ENCODE measurements around the gene GCK.
"Not testable (repeated sequence)": the region's sequence is repeated elsewhere in the genome, so short reads cannot be mapped to it uniquely, and the experiment has no call there.

GCK gene

DNA sequence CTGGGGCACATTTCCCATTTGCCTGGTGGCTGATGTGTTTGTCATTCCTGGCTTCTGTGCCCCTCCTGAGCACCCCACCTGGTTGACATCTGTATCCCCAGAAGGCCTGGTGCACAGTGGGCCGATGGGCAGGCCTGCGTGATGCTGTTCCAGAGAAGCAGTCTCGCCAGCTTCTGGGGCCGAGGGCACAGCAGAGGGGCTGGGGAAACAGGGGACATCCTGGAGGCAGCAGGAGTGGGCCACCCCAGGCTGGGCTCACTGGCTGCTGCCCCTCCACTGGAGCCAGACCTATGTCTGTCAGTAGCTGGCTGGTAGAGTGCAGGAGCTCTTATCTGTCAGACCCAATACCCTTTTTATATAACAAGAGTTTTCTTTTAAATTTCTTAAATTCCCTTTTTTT, 47.2 kb downstream of the GCK start:
- DNase-seq (ENCODE audit: low read depth in 2 of 2): no peak

DNA sequence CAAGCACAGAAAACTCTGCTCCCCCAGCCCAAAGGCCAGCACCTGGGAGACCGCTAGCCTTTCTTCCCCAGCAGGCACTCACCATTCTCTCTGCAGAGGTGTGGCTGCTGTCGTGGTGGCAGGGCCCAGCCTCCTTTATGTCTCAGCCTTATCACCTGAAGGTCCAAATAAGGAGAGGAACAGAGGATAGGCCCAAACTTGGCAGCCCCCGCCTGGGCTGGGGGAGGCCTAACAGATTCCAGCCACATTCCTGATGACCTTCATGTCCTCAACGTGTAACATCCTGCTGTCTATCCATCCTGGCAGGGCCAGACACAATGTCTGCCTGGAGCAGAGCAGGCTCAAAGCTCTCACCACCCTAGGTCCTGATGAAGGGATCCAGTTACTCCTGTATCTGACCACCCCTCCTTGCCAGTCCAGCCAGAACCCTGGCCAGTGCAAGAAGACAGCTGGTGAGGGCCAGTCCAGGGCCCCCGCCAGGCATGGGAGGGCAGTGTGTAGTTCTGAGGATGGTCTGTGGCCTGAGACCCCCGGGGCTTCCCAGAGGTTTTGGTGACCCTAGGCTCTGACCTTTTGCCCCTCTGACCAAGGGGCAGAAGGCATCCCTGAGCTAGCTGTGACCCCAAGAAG, 47.9 kb downstream of the GCK start, which contains the start of gene MYL7:
TSS of gene MYL7 (minus strand) at position 112 of the 630 bp plus-strand sequence. CDS start at position 85, 27 bp downstream.
- no peak for DNase-seq (ENCODE audit: low read depth in 2 of 2)

DNA sequence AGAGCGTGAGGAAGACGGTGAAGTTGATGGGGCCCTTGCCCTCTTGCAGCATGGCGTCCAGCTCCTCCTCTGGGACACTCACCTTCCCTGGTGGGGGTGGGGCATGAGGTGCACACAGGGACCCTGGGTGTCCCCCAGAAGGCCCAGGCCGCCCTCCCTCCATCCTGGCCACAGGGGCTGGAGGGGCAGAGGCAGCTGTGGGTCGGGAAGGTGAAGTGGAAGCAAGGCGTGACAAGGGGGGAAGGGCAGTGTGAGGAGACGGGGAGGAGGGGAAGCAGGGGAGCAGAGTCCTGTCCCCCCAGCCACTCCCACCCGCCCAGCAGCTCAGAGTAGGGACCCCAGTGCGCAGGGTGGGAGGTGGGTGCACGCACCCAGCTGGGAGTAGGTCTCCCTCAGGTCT, 48.9 kb downstream of the GCK start:
- DNase-seq (ENCODE audit: low read depth in 2 of 2): no peak

DNA sequence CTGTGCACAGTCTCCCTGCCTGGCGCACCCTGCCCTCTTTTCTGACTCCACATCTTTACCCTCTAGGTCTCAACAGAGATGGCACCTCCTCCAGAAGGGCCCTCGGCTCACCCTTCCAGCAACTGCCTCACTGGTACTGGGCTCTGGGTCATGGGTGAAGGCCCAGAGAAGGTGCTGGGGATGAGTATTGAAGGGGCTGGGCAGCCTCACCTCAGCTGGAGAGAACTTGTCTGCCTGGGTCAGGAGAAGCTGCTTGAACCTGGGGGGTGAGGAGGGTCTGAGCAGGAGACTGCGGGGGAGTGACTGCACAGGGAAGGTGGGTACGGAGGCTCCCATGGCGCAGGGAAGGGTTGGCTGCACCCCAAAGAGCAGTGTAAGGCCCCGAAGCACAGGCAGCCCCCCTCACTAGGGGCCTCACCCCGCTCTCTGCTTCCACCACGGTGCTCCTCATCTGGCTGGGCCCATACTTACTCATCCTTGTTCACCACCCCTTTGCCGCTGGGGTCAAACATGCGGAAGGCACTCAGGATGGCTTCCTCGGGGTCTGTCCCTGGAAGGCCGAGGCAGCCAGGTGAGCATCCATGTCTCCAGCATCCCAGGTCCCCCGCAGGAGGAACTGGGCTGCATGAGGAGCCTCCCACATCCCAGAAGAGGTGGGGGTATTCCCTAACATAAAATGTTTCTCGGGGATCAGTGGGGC, 49.8 kb downstream of the GCK start:
- no peak for DNase-seq (ENCODE audit: low read depth in 2 of 2)

DNA sequence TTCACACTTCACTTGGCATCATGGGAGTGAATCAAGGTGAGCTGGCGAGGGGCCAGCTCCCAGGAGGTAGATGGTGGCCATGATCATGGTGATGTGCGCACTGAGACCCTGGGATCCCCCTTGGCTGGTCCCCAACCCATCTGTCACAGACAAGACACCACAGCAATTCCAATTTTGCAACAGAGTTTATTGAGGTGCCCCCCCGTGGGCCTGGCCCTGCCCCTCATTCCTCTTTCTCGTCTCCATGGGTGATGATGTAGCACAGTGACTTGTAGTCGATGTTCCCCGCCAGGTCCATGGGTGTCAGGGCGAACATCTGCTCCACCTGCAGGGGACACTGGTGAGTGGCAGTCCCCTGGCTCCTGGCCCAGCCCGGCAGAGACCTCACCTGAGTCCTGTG, 50.5 kb downstream of the GCK start:
- no peak for DNase-seq (ENCODE audit: low read depth in 2 of 2)

DNA sequence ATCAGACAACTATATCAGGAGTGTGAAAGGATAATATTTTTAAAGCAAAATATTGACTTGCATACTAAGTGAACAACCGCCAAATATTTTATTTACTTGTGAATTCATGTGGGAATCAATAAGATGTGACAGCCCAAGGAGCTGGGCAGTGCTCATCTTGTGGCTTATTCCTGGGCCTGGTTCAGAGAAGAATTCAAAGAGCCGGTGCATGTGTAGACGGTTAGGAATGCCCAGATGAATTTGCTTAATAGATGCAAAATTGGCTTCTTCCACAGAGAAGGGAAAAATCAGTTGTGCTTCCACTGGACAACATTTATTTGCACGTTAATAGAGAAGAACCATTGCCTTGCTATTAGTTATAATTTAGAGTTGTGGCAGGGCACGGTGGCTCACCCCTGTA, 52.5 kb downstream of the GCK start:
- no peak for DNase-seq (ENCODE audit: low read depth in 2 of 2)

DNA sequence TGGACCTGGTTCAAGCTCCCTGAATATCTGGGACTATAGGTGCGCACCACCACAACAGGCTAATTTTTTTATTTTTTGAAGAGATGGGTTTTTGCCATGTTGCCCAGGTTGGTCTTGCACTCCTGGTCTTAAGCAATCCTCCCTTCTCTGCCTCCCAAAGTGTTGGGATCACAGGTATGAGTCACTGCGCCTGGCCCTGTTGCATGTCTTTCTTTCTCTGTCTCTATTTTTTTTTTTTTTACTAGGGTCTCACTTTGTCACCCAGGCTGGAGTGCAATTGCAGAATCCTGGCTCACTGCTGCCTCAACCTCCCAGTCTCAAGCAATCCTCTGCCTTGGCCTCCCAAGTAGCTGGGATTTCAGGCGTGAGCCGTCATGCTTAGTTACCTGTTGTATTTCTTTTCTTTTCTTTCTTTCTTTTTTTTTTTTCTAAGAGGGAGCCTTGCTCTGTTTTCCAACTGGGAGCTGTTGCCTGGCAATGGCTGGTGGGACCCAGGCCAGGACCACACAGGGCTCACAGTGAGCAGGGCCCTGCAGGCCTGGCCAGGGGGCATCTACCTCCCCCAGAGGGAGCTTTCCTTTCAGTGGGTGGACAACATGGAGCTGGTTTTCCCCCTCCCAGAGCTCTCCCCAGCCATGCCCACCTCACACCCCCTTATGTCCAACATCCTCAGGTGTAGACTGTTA, 54.2 kb downstream of the GCK start:
- no peak for DNase-seq (ENCODE audit: low read depth in 2 of 2)

DNA sequence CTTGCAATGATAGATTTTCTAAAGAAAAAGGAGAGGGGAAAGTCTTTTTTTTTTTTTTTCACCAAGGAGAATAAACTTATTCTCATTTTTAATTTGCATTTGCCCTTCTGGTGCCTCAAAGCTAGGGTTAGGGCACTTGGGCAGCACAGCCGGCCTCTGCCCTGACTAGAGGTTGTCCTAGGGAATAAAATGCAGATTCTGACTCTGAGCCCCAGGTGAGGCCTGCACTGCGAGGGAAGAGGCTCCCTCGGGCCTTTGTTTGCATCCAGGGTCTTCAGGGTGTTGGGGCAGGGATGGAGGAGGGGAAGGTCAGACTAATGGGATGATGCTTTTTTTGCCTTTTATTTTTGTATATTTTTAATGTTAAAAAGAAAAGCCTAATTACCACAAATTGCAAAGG, 55.9 kb downstream of the GCK start:
- no peak for DNase-seq (ENCODE audit: low read depth in 2 of 2)

DNA sequence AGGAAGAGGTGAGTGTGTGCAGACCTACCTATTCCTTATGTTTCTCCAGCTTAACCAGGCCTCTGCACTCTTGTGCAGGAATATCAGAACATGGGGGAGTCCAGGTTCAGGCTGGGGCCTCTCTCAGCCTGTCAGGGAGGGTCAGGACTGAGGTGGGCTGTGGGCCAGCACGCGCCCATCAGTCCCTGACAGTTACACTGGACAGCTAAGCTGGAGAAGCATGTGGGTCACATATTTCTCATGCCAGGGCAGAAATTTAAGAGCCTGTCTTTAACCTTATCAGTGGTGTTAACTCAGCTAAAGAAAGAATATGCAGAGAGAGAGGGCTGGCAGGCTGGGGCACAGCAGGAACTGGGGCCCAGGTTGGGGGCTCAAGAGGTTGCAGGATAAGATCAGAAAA, 57.2 kb downstream of the GCK start:
- DNase-seq (ENCODE audit: low read depth in 2 of 2): no peak

DNA sequence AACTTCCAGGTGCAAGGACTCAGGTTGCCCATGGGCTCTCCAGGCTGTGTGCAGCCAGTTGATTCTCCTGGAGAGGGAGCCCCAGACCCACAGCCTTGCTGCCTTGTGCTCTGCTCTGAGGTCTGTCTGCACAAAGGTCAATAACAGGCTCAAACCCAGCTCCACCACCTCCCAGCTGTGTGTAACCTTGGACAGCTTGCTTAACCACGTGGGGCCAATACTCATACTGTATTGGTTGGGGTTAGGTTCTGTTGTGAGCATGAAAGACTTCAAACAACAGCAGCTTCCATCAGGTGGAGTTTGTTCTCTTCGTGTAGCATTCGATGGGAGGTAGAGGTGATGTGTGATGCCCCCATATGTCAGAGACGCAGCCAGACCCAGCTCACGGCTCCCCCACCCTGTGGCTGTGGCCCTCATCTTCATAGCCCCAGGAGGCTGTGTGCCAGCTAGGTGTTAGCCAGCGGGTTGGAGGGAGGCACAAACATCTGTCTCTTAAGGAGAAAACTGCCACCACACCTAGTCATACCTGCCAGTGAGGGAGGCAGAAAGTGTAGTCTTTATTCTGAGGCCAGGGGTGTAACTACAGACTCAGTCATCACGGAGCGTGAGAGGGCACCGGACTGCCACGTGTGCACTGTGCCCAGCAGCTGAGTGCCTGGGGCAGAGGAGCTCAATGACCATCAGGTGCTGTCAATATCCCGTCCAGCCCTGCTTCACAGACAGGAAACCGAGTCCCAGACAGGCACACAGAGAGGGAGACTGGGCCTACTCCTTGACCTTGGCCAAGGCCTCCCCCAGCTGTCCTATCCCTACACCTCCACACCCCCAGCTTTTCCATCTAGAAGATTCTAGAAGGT, 57.8 kb downstream of the GCK start:
- DNase-seq (ENCODE audit: low read depth in 2 of 2): no peak

DNA sequence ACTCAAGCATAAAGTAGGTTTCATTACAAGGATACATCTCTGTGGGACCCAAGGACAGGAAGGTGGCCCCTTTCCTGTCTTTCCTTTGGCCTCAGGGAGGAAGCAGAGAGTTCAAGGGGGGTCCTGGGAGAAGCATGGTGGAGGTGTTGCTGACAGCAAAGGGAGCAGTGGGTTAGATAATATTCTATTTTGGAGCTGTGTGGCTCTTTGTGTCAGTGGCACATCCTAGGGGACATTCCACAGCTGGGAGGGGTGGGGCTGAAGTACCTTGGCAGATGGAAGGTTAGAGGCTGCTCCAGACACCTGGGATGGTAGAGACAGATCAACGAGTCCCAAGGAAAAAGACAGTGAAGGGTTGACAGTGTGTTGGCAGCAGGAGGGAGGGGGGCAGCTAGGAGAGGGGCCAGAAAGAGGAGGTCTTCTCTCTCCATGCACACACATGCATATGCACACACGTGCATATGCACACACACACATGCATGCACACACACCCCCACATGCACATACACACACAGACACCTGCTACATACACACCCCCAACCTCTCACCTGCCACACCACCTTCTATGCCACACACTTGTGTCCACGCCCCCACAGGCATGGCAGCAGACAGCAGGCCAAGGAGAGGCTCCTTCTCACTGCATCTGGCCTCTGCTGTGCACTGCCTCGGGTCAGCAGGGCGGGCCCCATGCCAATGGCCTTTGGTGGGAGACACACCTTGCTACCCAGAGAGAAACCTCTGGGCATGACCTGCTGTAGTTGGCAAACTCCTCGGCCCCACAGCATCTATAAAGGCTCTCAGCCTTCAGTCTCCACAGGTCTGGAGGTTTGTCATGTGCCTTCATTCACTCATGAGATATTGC, 60.3 kb downstream of the GCK start:
- no peak for DNase-seq (ENCODE audit: low read depth in 2 of 2)

DNA sequence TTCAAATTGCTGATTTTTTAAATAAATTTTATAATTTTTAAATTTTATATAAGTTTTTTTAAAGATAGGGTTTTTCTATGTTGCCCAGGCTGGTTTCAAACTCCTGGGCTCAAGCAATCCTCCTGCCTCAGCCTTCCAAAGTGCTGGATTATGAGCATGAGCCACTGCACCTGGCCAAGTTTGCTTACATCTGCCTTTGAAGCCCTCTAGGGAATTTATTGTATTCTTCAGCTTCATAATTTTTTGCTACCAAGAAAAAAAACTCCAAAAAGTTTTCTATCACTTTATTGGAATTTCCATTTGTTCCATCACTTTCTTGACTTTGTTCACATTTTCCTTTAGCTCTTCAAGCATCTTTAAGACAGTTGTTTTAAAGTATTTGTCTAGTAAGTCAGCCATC, 62.1 kb downstream of the GCK start:
- DNase-seq (ENCODE audit: low read depth in 2 of 2): no peak

DNA sequence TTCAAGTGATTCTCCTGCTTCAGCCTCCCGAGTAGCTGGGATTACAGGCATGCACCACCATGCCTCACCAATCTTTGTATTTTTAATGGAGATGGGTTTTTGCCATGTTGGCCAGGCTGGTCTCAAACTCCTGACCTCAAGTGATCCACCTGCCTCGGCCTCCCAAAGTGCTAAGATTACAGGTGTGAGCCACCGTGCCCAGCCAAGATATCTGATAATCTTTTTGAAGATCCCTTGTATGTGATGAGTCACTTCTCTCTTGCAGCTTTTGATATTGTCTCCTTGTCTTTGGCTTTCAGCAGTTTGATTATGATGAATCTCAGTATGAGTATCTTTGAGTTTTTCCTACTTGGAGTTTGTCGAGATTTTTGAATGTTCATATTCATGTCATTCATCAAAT, 62.7 kb downstream of the GCK start:
- DNase-seq (ENCODE audit: low read depth in 2 of 2): not testable (repeated sequence)

DNA sequence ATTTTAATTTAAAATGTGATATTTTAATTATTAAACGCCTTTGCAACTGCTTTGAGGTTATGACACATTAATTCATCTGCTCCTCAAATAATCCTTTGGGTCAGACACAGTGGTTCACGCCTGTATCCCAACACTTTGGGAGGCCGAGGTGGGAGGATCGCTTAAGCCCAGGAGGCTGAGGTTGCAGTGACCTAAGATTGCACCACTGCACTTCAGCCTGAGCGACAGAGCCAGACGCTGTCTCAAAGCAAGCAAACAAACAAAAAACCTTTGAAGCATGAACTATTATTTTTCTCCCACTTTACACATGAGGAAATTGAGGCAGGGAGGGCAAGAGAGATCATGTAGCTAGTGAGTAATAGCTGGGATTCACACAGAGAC, 64.4 kb downstream of the GCK start:
- DNase-seq (ENCODE audit: low read depth in 2 of 2): no peak

DNA sequence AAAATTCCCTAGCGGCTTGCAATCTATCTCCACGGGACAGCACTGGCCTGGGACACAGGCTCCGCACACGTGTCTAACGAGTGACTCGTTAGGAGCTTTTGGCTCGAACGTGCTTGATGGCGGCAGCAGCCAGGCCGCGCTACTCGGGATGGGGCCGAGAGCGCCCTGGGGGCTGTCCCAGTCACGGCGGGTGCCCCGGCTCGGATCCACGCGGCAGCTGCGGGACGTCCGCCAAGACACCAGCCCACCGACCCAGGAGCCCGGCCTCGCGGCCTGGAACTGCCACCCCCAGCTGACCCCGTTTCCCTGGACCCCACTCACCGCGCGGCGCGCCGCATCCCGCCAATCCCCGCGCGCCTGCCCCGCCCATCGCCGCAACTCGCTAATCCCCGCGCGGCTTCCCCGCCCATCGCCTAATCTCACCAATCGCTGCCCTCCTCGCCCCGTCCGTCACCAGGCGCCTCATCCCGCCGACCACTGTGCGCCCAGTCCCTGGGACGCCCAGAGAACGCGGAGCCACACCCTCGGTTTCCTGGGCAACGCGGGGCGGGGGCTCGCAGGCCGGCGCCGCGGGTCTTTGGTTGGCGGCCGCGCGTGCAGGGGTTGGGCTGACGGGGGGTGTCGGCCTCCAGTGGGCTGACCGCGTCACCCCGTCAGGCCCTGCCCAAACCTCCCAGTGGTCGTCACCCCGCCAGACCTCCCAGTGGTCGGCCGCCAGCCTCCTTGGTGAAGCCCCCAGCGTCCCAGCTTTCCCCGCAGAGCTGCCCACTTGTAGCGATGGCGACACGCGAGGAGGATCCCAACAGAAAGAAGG, 65.8 kb downstream of the GCK start, which contains the start of gene POLD2:
TSS of gene POLD2 (minus strand) at position 359 of the 814 bp plus-strand sequence. CDS start 1,495 bp downstream, outside the sequence.
- peak; percentile 88 to 96 for DNase-seq (ENCODE audit: low read depth in 2 of 2)

DNA sequence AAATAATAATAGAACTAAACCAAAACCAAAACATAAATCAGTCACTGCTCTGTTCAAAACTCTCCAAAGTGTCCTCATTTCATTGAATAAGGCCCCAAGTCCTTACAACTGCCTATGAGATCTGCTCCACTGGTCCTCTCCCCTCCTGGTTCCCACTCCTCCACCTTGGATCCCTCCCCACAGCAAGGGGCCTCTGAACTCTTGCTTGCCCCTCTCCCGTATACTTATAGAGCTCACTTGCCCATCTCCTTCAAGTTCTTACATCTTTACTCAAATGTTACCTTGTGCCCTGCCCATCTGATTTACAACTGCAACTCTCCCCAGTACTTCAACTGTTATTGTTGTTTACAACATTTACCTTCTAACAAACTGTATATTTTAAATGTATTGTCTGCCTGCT, 66.7 kb downstream of the GCK start:
- DNase-seq (ENCODE audit: low read depth in 2 of 2): no peak

DNA sequence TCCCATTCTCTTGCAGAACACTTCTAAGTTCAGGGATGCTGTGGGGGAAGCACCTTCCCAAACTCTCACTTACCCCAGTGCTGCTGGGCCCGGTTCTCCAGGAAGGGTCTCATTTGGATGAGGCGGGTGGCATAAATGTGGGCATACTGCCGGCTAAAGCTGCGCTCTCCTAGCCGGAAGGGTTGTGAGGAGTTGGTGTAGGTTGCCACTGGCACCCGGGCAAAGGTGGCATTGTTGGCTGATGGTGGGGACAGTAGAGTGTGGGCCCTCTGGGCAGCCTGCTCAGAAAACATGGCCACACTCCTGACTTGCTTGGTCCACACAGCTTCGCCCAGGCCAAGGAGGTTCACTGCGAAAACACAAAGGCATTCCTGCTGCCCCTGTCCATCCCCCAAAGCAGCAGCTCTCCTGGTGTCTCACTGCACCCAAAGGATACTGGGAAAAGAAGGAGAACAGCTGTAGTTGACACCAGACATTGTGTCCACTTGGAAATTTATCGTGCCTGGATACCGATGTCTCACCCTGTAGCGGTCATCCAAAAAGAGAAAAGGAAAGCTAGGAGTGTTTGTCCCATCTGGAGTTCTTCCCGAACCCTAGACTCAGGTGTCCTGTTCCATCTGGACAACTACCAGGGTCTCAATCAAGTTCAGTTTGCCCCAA, 67.3 kb downstream of the GCK start:
- DNase-seq (ENCODE audit: low read depth in 2 of 2): no peak

DNA sequence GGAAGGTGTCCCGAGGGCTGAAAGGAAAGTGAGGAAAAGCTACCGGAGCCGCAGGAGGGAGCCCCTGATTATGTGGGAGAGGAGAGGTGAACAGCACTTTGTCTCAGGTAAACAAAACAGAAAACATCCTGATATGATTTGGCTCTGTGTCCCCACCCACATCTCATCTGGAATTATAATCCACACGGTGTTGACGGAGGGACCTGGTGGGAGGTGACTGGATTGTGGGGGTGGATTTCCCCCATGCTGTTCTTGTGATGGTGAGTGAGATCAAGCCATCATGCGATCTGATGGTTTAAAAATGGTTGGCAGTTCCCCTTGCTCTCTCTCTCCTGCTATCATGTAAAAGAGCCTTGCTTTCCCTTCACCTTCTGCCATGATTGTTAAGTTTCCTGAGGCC, 68.8 kb downstream of the GCK start:
- no peak for DNase-seq (ENCODE audit: low read depth in 2 of 2)

DNA sequence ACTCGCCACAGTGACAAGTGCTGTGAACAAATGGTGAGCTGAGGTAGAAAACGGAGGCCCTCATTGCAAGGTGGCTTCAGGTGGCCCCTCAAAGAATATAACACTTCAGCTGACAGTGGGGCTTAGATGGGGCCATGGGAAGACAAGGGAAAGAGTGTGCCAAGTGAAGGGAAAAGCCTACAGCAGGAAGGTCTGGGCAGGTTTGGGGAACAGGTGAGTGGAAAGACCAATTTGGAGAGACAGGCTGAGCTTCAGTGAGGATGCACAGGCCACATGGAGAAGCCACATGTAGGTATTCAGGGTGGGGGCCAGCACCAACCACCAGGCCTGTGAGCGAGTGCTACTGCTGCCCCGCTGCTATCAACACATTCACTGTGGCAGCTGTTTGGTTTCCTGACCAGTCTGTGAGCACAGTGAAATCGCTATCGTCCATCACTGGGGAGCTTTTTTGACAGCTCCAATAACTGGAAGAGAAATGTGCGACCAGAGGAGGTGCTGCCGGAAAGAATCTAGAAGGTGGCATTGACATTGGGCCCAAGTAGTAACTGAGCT, 69.3 kb downstream of the GCK start:
- DNase-seq (ENCODE audit: low read depth in 2 of 2): no peak

Measured in stimulated activated CD4-positive, alpha-beta T cell treated with anti-CD3 and anti-CD28 coated beads, Interleukin-1b, Interleukin-23, amount 100 ng/mL, for 1 hour (primary cell).